HEK293 (cell line): Measurements from ENCODE around the gene SERPINB11.
"Not testable (repeated sequence)": the region's sequence is repeated elsewhere in the genome, so short reads cannot be mapped to it uniquely, and the experiment has no call there.

ENCODE experiments used
- CTCF ChIA-PET: fragments of 350-600 bp; formaldehyde crosslinking; extraction: SDS; loops from one replicate; lab custom pipeline; 2021; ENCODE audit warnings: antibody characterized with exemption; lab: Yijun Ruan, JAX
- POLR2A ChIA-PET: fragments of 300-600 bp; formaldehyde crosslinking; extraction: SDS; loops from one replicate; lab custom pipeline; 2020; ENCODE audit warnings: antibody characterized with exemption, inconsistent platforms; lab: Yijun Ruan, JAX
- H3K27ac ChIP-seq: fragments of 200-500 bp; sonication (Bioruptor generic); 2 replicates; pipeline ENCODE4 v1.5.1; 2014; ENCODE audit warnings: low read depth, low read length, control low read depth, inconsistent platforms; ENCODE audit errors: extremely low read depth
- H3K36me3 ChIP-seq, 2 experiments: fragments of 200-500 bp in 1 of 2; sonication (Bioruptor generic) in 1 of 2; 1 replicate in 1 of 2; 2 replicates in 1 of 2; pipeline ENCODE4 v1.5.1; 2014 to 2017; ENCODE audit warnings: inconsistent platforms in 2 of 2, low read length in 2 of 2; ENCODE audit not compliant: control insufficient read depth in 2 of 2, insufficient read depth in 1 of 2
- H3K4me1 ChIP-seq: fragments of 200-500 bp; sonication (Bioruptor generic); 2 replicates; pipeline ENCODE4 v1.5.1; 2014; ENCODE audit warnings: mild to moderate bottlenecking, low read length, inconsistent platforms; ENCODE audit not compliant: control insufficient read depth, insufficient read depth
- H3K4me3 ChIP-seq: 2 replicates; pipeline ENCODE4 v1.5.1; 2011; ENCODE audit warnings: low read depth, mild to moderate bottlenecking, control low read depth, low read length, moderate library complexity
- H3K9me3 ChIP-seq: fragments of 200-500 bp; sonication (Bioruptor generic); 2 replicates; pipeline ENCODE4 v1.5.1; 2014; ENCODE audit warnings: low read depth, low read length, inconsistent platforms; ENCODE audit not compliant: control insufficient read depth, insufficient read depth
- CTCF ChIP-seq: fragments of 450-650 bp; formaldehyde crosslinking; IDR thresholded peaks from 2 replicates; pipeline ENCODE4 v1.5.1; 2016; ENCODE audit warnings: missing biosample characterization, missing genetic modification characterization
- GLI4 ChIP-seq: fragments of 450-650 bp; formaldehyde crosslinking; IDR thresholded peaks from 2 replicates; pipeline ENCODE4 v1.5.1; 2016; ENCODE audit warnings: missing biosample characterization, missing genetic modification characterization
- KLF7 ChIP-seq: fragments of 450-650 bp; formaldehyde crosslinking; IDR thresholded peaks from 2 replicates; pipeline ENCODE4 v1.5.1; 2016; ENCODE audit warnings: missing biosample characterization, missing genetic modification characterization, borderline replicate concordance
- PATZ1 ChIP-seq: fragments of 450-650 bp; formaldehyde crosslinking; IDR thresholded peaks from 2 replicates; pipeline ENCODE4 v1.5.1; 2016; ENCODE audit warnings: missing biosample characterization, missing genetic modification characterization
- PRDM6 ChIP-seq: fragments of 450-650 bp; formaldehyde crosslinking; IDR thresholded peaks from 2 replicates; pipeline ENCODE4 v1.5.1; 2017; ENCODE audit warnings: missing biosample characterization, missing genetic modification characterization
- RBAK ChIP-seq: fragments of 450-650 bp; formaldehyde crosslinking; IDR thresholded peaks from 2 replicates; pipeline ENCODE4 v1.5.1; 2016; ENCODE audit warnings: missing biosample characterization, missing genetic modification characterization
- ZBTB17 ChIP-seq: fragments of 450-650 bp; formaldehyde crosslinking; IDR thresholded peaks from 2 replicates; pipeline ENCODE4 v1.5.1; 2016; ENCODE audit warnings: missing biosample characterization, missing genetic modification characterization
- ZEB2 ChIP-seq: fragments of 450-650 bp; formaldehyde crosslinking; IDR thresholded peaks from 2 replicates; pipeline ENCODE4 v1.5.1; 2016; ENCODE audit warnings: missing biosample characterization, missing genetic modification characterization
- ZNF112 ChIP-seq: fragments of 450-650 bp; formaldehyde crosslinking; IDR thresholded peaks from 2 replicates; pipeline ENCODE4 v1.5.0; 2017; ENCODE audit warnings: missing biosample characterization, missing genetic modification characterization
- ZNF140 ChIP-seq: fragments of 450-650 bp; formaldehyde crosslinking; IDR thresholded peaks from 2 replicates; pipeline ENCODE4 v1.5.1; 2016; ENCODE audit warnings: missing biosample characterization, missing genetic modification characterization
- ZNF169 ChIP-seq: fragments of 450-650 bp; formaldehyde crosslinking; IDR thresholded peaks from 2 replicates; pipeline ENCODE4 v1.5.1; 2016; ENCODE audit warnings: missing biosample characterization, missing genetic modification characterization
- ZNF214 ChIP-seq: fragments of 450-650 bp; formaldehyde crosslinking; IDR thresholded peaks from 2 replicates; pipeline ENCODE4 v1.5.1; 2017; ENCODE audit warnings: missing biosample characterization, mild to moderate bottlenecking, missing genetic modification characterization, borderline replicate concordance
- ZNF292 ChIP-seq: fragments of 450-650 bp; formaldehyde crosslinking; IDR thresholded peaks from 2 replicates; pipeline ENCODE4 v1.5.1; 2016; ENCODE audit warnings: low read depth, missing biosample characterization, missing genetic modification characterization, borderline replicate concordance
- ZNF510 ChIP-seq: fragments of 450-650 bp; formaldehyde crosslinking; IDR thresholded peaks from 2 replicates; pipeline ENCODE4 v1.5.1; 2018; ENCODE audit warnings: mild to moderate bottlenecking, missing genetic modification characterization, missing biosample characterization; ENCODE audit not compliant: insufficient replicate concordance
- ZNF548 ChIP-seq: fragments of 450-650 bp; formaldehyde crosslinking; IDR thresholded peaks from 2 replicates; pipeline ENCODE4 v1.5.1; 2016; ENCODE audit warnings: missing biosample characterization, missing genetic modification characterization
- ZNF561 ChIP-seq: fragments of 450-650 bp; IDR thresholded peaks from 2 replicates; pipeline ENCODE4 v1.5.1; 2018; ENCODE audit warnings: missing biosample characterization, missing genetic modification characterization, borderline replicate concordance
- ZNF664 ChIP-seq: fragments of 450-650 bp; formaldehyde crosslinking; IDR thresholded peaks from 2 replicates; pipeline ENCODE4 v1.5.1; 2016; ENCODE audit warnings: missing biosample characterization, missing genetic modification characterization
- ZNF670 ChIP-seq: fragments of 450-650 bp; formaldehyde crosslinking; IDR thresholded peaks from 2 replicates; pipeline ENCODE4 v1.5.1; 2016; ENCODE audit warnings: missing biosample characterization, missing genetic modification characterization, low read depth
- ZNF692 ChIP-seq: fragments of 450-650 bp; formaldehyde crosslinking; IDR thresholded peaks from 2 replicates; pipeline ENCODE4 v1.5.1; 2016; ENCODE audit warnings: missing biosample characterization, missing genetic modification characterization
- ZNF837 ChIP-seq: fragments of 450-650 bp; formaldehyde crosslinking; IDR thresholded peaks from 2 replicates; pipeline ENCODE4 v1.5.1; 2016; ENCODE audit warnings: missing biosample characterization, missing genetic modification characterization

SERPINB11 gene

GRCh38 chr18:63702660-63703059 lies at the start of gene SERPINB11:
Gene SERPINB11, plus strand, starts transcription at chr18:63702960. Its CDS starts 7,234 bp downstream, at chr18:63710194.
- CTCF ChIA-PET, result interaction anchor here (0.6 kb wide), 1 partner anchor 35 kb away, joined by 3 read pairs; no protein-coding TSS in a partner anchor
- no peak within 1 kb of the TSS for H3K27ac ChIP-seq
- H3K9me3 ChIP-seq, result no peaks in the 10 kb centered on the region
- no peaks in the 10 kb centered on the region for H3K36me3 ChIP-seq
- no peaks in the 10 kb centered on the region for H3K4me1 ChIP-seq
- TF ChIP-seq ZNF510 (tag by site-specific recombination) (no peak), RBAK (no peak), ZNF169 (tag by site-specific recombination) (no peak), GLI4 (tag by site-specific recombination) (no peak), ZNF112 (tag by site-specific recombination) (no peak), ZNF664 (tag by site-specific recombination) (no peak), PATZ1 (tag by site-specific recombination) (no peak), ZBTB17 (no peak), ZNF548 (tag by site-specific recombination) (no peak), ZEB2 (no peak)
- POLR2A ChIA-PET, result no interaction called here
- no peak within 1 kb of the TSS for H3K4me3 ChIP-seq

GRCh38 chr18:63658920-63659319 lies 43.8 kb upstream of the SERPINB11 start:
- H3K9me3 ChIP-seq, H3K4me3 ChIP-seq, CTCF ChIA-PET, H3K4me1 ChIP-seq, POLR2A ChIA-PET, H3K36me3 ChIP-seq, H3K27ac ChIP-seq: not testable (repeated sequence)

- POLR2A ChIA-PET, H3K27ac ChIP-seq, CTCF ChIA-PET, H3K36me3 ChIP-seq, H3K9me3 ChIP-seq, H3K4me1 ChIP-seq, H3K4me3 ChIP-seq: not testable (repeated sequence)
These were observed 41.0 kb upstream of the SERPINB11 start, which contains the start of gene SERPINB3 for GRCh38 chr18:63661750-63662149. Gene SERPINB3, minus strand, starts transcription at chr18:63661893. Its CDS starts 677 bp downstream, at chr18:63661216.

GRCh38 chr18:63664571-63664970 lies 38.2 kb upstream of the SERPINB11 start:
- no peaks in the 10 kb centered on the region for H3K4me1 ChIP-seq
- no peak overlapping the region for H3K4me3 ChIP-seq
- ChIA-PET CTCF (interaction anchor here (1.3 kb wide), 1 partner anchor 146 kb away, joined by 4 read pairs; no protein-coding TSS in a partner anchor), POLR2A (no interaction called here)
- H3K9me3 ChIP-seq, result no peaks in the 10 kb centered on the region
- no peak overlapping the region for H3K27ac ChIP-seq
- H3K36me3 ChIP-seq, result no peaks in the 10 kb centered on the region
- TF ChIP-seq CTCF (no peak), ZNF510 (tag by site-specific recombination) (no peak), ZNF292 (tag by site-specific recombination) (no peak), ZNF214 (tag by site-specific recombination) (no peak), ZNF561 (tag by site-specific recombination) (no peak), KLF7 (tag by site-specific recombination) (no peak), ZNF140 (tag by site-specific recombination) (no peak), ZNF670 (tag by site-specific recombination) (no peak), ZNF837 (tag by site-specific recombination) (no peak), ZNF548 (tag by site-specific recombination) (no peak), ZNF692 (tag by site-specific recombination) (no peak), PRDM6 (tag by site-specific recombination) (no peak)
